GM18511 (cell line): ENCODE data around the gene SKOR1.
A peak's percentile ranks its signal among the peaks of the same experiment; 100 is the strongest.

Experiments
- ATAC-seq: cut with Tn5 transposase; IDR thresholded peaks from one replicate; pipeline ENCODE4 v1.9.1; 2021; ENCODE audit warnings: mild to moderate bottlenecking, moderate library complexity; ENCODE audit not compliant: unreplicated experiment

The SKOR1 gene

GRCh38 chr15:67824976-67825880, at the start of gene SKOR1:
TSS of gene SKOR1 (plus strand) at chr15:67825509. CDS start at chr15:67825603, 94 bp downstream.
- ATAC-seq = no peak

GRCh38 chr15:67775998-67776397, 49.3 kb upstream of the SKOR1 start:
- ATAC-seq = no peak

- no peak for ATAC-seq
These were observed 48.7 kb upstream of the SKOR1 start for GRCh38 chr15:67776600-67776999.

- ATAC-seq = no peak
These were observed 48.2 kb upstream of the SKOR1 start for GRCh38 chr15:67777071-67777470.

GRCh38 chr15:67777773-67778172, 47.5 kb upstream of the SKOR1 start:
- ATAC-seq = no peak

- no peak for ATAC-seq
These were observed 46.3 kb upstream of the SKOR1 start for GRCh38 chr15:67778968-67779548.

GRCh38 chr15:67779549-67780111, 45.7 kb upstream of the SKOR1 start:
- no peak for ATAC-seq

GRCh38 chr15:67781061-67781460, 44.2 kb upstream of the SKOR1 start:
- ATAC-seq = no peak

- ATAC-seq = no peak
These were observed 43.2 kb upstream of the SKOR1 start for GRCh38 chr15:67781907-67782690.

GRCh38 chr15:67782691-67782991, 42.7 kb upstream of the SKOR1 start:
- no peak for ATAC-seq

GRCh38 chr15:67783303-67783702, 42.0 kb upstream of the SKOR1 start:
- ATAC-seq = peak; percentile 64

- ATAC-seq = peak; percentile 91
These were observed 41.1 kb upstream of the SKOR1 start for GRCh38 chr15:67784090-67784781.

GRCh38 chr15:67784856-67785430, 40.4 kb upstream of the SKOR1 start:
- ATAC-seq = peak; percentile 9

GRCh38 chr15:67785431-67785830, 39.9 kb upstream of the SKOR1 start:
- no peak for ATAC-seq

- no peak for ATAC-seq
These were observed 38.7 kb upstream of the SKOR1 start for GRCh38 chr15:67786646-67787045.

GRCh38 chr15:67788986-67789385, 36.3 kb upstream of the SKOR1 start:
- ATAC-seq = no peak

GRCh38 chr15:67790610-67791319, 34.5 kb upstream of the SKOR1 start:
- ATAC-seq = no peak

- no peak for ATAC-seq
These were observed 32.9 kb upstream of the SKOR1 start for GRCh38 chr15:67792250-67792942.
